ENCODE measurements around the gene USH2A.

USH2A gene

GRCh38 chr1:216123446-216124191, 299.6 kb downstream of the USH2A start:
- DNase-seq, result no peak

GRCh38 chr1:216119600-216119999, 303.6 kb downstream of the USH2A start:
- no peak for DNase-seq

DNA sequence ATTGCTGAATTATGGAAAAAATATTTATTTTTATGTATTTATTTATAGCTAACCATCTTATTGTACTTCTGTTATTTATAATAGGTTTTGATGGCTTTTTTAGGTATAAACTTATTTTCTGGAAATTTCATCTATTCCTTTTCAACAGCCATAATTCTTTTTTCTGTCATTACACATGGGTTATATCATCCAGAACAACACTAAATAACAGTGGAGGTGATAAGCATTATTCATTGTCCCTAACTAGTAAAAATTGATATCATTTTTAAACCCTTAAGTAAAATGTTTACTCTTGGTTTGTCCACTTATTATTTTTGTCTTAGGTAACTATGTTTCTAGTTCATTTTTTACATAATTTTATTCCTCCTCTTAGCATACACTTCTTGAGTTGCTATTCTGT, 309.1 kb downstream of the USH2A start:
- no peak for DNase-seq

- no peak for DNase-seq
Observed at GRCh38 chr1:216113181-216113580, 310.1 kb downstream of the USH2A start.

DNA sequence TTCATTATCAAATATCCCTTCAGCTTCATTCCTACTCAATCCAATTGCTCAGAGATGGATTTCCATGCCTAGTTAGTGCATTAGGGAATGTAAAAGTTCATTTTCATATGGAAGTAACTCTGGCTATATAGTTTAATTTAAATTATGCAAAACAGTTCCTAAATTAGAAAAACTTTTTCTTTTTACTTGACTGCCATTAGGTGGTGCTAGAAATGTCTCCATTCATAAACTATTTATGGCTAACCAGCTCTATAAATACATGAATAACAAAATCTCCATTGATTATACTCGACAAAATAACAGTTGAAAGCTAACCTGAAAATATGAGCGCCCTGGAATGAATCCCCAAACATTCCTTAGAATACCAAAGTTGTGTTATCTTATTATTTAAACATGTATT, 311.4 kb downstream of the USH2A start:
- no peak for DNase-seq

- no peak for DNase-seq
Observed at GRCh38 chr1:216095400-216095799, 327.8 kb downstream of the USH2A start.

GRCh38 chr1:216090556-216090955, 332.7 kb downstream of the USH2A start:
- DNase-seq, result no peak

DNA sequence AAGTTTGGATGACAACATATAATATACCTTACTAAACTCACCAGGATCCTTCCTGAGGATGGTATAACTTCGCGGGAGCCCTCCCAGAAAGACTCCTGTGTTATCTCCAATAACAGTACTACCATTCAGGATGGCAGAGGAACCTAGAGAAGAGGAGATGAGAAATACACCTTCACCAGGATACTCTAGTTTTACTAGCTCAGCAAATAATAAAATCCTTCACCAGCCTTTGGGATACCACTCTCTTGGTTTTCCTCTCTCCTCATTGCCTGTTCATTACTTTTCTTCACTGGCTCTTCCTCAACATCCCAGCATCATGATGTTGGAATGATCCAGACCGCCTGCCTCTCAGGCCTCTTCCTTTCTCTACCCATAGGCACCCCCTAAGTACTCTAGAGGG, 336.6 kb downstream of the USH2A start:
- no peak for DNase-seq

DNA sequence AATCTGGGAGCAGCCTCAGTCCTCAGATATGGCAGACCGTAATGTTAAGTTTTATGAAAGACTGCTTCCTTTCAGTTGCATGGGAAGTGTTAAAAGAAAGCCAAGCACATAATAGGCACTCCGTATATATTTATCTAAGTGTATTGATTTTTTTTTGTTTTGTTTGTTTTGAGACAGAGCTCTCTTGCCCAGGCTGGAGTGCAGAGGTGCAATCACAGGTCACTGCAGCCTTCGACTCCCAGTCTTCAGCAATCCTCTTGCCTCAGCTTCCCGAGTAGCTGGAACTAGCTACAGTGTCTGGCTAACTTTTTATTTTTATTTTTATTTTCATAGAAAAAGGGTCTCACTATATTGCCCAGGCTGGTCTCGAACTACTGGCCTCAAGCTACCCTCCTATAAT, 341.8 kb downstream of the USH2A start:
- DNase-seq, result no peak

- no peak for DNase-seq
Observed at GRCh38 chr1:216076751-216077150, 346.5 kb downstream of the USH2A start.

- no peak for DNase-seq
Observed at GRCh38 chr1:216075339-216075738, 347.9 kb downstream of the USH2A start.

- DNase-seq, result no peak
Observed at GRCh38 chr1:216073793-216074595, 349.3 kb downstream of the USH2A start.

DNA sequence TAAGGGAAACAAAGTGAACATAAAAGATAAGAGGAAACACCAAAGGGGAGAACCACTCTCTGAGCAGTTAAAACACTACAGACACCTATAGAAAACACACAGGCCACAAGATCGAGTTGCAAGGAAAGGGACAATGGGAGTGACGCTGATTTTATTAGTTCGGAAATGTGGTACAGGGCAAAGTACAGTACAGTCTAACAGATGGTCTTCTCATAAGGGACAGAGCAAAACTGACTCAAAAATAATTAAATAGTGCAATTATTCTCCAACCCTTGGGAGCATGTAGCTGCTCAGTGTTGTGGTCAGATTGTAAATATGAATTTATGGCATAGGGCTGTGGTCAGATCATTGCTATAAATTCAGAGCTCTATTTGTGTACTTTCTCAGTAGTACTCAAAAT, 352.0 kb downstream of the USH2A start:
- no peak for DNase-seq

DNA sequence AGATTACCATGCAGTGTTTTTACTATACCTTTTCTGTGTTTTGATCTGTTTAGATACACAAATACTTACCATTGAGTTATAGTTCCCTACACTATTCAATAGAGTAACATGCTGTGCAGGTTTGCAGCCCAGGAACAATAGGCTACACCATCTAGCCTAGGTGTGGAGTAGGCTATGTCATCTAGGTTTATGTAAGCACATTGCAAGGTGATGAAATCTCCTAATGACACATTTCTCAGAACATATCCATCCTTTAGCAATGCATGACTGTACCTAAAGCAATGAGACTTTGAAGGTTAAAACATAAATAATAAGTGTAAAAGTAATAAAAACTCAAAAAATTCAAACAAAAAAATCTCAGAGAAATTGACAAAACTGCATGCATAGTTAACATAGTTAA, 358.6 kb downstream of the USH2A start:
- DNase-seq, result no peak

DNA sequence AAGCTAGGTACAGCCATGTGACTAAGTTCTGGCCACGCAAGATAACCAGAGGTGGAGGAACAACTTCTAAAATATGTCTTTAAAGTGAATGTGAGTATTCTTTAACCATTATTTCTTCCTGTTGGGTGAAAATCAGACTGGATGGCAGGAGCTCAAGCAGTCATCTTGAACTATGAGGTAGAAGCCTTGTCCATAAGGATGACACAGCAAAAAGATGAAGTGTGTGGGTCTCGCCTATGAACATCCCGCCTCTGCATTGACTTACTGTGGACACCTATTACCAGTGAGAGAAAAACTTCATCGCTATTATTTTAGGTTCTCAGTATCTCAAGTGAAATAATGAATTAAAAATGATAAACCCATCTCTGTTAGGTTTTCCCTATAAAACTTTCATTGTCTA, 365.3 kb downstream of the USH2A start:
- DNase-seq, result no peak

DNA sequence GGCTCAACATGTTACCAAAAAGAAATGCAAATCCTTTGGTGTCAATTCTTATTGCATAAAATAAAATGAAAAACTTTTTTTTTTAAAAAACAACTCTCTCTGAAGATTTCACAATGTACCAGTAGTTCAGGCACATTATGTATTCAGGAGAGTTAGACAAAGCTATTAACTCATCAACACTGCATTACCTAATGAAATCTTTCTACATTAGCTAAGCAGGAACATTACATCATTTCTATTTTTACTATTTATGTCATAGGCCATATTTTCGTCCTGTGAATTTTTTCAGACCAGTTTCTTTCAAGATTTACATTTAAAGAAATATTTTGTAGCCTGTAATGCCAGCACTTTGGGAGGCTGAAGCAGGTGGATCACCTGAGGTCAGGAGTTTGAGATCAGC, 366.2 kb downstream of the USH2A start:
- DNase-seq, result no peak

DNA sequence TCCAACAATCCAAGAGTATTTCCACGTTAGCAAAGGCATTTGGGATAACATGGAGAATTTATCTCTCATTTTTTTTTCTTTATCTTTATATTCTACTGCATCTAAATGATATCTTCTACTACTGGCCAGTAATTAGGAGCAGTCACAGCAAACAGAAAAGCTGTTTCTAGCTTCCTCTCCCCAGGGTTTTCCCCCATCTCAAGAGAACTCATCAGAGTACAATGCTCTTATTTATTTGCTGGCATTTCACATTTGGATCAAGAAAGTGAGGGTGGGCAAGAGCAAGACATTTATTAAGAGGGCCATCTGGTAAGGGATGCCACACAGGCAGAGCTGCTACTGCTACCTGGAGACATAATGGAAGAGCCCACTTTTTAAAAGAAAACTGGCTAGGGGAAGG, 368.2 kb downstream of the USH2A start:
- no peak for DNase-seq

GRCh38 chr1:216054600-216054999, 368.6 kb downstream of the USH2A start:
- no peak for DNase-seq

GRCh38 chr1:216051071-216051470, 372.2 kb downstream of the USH2A start:
- no peak for DNase-seq

- no peak for DNase-seq
Observed at GRCh38 chr1:216049741-216050430, 373.4 kb downstream of the USH2A start.

- no peak for DNase-seq
Observed at GRCh38 chr1:216047811-216048572, 375.3 kb downstream of the USH2A start.

DNA sequence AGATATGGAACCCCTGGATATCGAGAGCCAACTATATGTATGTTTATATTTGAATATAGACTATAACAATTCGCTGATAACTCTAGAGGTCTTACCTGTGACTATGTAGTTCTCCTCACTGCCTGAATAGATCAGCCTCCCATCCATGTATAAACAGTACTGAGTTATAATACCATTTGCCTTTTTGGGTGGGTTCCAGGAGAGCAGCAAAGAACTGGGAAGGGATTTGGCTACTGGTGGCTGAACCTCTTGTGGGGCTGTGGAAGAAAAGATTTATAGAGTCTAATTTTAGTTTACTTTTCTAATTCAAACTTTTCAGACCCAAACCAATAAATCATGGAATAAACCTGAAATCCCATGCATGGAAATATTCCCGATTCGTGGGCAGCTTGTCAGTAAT, 376.9 kb downstream of the USH2A start:
- no peak for DNase-seq

DNA sequence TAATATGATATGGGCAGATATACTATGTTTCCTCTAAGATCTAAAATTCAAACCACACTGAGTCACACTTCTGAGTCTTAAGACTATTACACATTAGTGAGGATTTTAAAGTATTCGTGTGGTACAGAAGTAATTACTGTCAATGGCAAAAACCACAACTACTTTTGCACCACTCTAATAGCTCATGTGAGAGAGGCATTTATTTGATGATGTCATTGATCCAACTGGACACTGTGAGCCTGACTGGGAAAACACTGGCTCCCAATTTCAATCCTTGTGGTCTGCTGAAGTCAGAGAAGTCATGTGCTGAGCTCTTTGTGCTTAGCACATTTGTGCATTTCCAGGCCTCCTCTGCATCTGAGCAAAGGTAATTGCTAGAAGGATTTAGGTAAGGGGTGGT, 377.8 kb downstream of the USH2A start:
- no peak for DNase-seq

All from stimulated activated CD4-positive, alpha-beta T cell treated with anti-CD3 and anti-CD28 coated beads, Interleukin-4, amount 100 ng/mL, for 24 hours (primary cell).